KOPT-K1 (cell line): ENCODE results near the gene TEX11.

Experiments
- H3K27ac ChIP-seq: fragments of 200-600 bp; sonication (generic); 2 replicates; pipeline ENCODE4 v1.5.1; 2016; ENCODE audit warnings: antibody characterized with exemption, mild to moderate bottlenecking, low read depth, low read length; ENCODE audit not compliant: poor library complexity, severe bottlenecking
- H3K36me3 ChIP-seq: fragments of 200-600 bp; sonication (generic); 2 replicates; pipeline ENCODE4 v1.5.1; 2017; ENCODE audit warnings: antibody characterized with exemption, mild to moderate bottlenecking, low read length, moderate library complexity; ENCODE audit not compliant: insufficient read depth
- H3K9me3 ChIP-seq: fragments of 200-600 bp; sonication (generic); 2 replicates; pipeline ENCODE4 v1.5.1; 2017; ENCODE audit warnings: antibody characterized with exemption, low read length, mild to moderate bottlenecking; ENCODE audit not compliant: insufficient read depth, poor library complexity, severe bottlenecking

TEX11 gene

DNA sequence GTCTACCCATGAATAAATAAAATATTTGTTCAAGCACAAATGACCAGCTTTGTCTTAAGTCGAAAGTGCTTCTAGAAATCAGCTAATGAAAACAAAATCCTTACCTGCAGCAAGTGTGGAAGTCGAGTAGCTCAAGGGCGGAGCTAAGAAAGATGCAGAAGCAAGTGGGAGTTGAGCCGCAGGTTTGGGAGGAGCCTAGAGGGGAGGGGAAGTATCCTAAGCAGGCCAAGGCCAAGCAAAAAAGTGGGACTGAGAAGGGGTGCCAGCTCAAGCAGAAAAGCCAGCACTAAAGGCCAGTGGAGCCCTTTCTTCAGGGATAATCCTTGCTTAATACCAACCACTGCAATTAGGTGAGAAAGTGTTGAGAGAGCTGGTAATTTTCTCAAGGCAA is 403.1 kb downstream of the TEX11 start:
- Histone ChIP-seq H3K9me3 (no peaks in the 10 kb centered on the region), H3K27ac (no peak overlapping the region), H3K36me3 (peaks cover 20% of the 10 kb centered on the region)

DNA sequence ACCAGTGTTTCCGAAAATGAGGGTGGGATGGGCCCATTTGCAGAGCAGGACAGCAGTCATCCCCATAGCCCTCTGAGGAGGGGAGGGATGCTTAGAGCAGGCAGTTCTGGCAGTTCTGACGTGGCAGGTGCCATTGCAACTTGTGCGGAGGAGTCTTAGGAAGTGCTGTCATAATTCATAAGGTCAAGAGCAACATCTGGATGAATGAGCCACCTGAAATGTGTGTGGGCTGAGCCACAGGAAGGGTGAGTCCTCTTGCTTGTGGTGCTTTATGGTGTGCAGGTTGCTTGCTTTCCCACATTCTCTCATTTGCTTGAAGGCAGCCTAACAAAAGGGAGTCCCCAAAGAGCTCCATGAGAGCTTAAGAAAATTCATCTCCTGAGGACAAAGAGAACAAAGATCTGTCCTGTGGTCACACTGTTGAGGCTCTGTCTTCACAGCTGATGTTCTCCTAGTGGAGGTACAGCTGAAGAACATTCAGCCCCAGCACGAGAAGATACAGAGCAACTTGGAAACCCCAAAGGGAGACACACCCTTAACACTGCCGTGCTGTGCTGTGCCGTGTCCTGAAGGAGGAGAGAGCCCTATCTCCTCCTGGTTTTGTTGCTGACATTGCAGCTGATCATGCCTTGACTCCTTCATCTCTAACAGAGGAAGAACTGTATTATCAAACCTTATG is 403.6 kb downstream of the TEX11 start:
- Histone ChIP-seq H3K36me3 (peaks cover 26% of the 10 kb centered on the region), H3K9me3 (no peaks in the 10 kb centered on the region), H3K27ac (no peak overlapping the region)

DNA sequence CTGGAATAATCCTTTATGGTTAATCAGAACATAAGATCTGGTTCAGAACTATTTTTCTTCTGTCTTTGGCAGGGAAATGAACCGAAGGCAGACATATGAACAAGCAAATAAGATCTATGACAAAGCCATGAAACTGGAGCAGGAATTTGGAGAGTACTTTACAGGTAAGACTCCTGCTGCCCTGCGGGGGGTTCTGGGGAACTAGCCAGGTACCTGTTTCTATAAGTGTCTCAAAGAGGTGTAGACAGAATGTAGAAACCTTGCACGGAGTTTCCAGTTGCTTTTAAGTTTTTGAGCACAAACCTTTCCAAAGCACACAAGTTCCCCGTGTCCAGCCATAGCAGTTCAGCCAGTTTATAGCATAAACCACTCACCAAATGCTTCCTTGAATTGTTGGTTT is 407.7 kb downstream of the TEX11 start:
- H3K9me3 ChIP-seq = no peaks in the 10 kb centered on the region
- H3K27ac ChIP-seq = no peak overlapping the region
- peaks cover 54% of the 10 kb centered on the region for H3K36me3 ChIP-seq

- no peak overlapping the region for H3K27ac ChIP-seq
- H3K36me3 ChIP-seq = peaks cover 69% of the 10 kb centered on the region
- no peaks in the 10 kb centered on the region for H3K9me3 ChIP-seq
These were observed 410.4 kb downstream of the TEX11 start for GRCh38 chrX:70498129-70498528.

DNA sequence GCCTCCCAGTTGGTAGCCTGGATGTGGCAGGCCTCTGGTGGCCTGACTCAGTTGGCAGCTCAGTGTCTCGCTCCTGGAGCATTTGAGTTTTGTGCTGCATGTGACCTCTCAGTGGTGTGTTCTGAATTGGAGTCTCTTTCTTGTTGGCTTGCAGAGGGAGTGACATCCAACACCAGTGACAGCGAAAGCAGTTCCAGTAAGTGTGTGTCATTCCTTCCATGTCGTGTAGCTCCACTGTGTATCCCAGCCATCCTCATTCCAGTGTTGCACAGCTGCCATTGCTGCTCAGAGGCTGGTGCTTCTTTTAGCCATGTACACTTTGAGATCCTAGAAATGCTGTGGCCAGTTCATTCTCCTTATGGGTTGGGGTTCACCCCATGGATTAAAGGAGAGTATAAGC is 411.5 kb downstream of the TEX11 start:
- Histone ChIP-seq H3K9me3 (no peaks in the 10 kb centered on the region), H3K27ac (no peak overlapping the region), H3K36me3 (peaks cover 74% of the 10 kb centered on the region)

- H3K27ac ChIP-seq = no peak overlapping the region
- H3K9me3 ChIP-seq = no peaks in the 10 kb centered on the region
- peaks cover 73% of the 10 kb centered on the region for H3K36me3 ChIP-seq
These were observed 412.0 kb downstream of the TEX11 start for GRCh38 chrX:70496491-70496890.

GRCh38 chrX:70494441-70494840 is 414.1 kb downstream of the TEX11 start:
- Histone ChIP-seq H3K9me3 (no peaks in the 10 kb centered on the region), H3K36me3 (peaks cover 53% of the 10 kb centered on the region; the same call in 1 of the 2 replicates), H3K27ac (no peak overlapping the region)

GRCh38 chrX:70488856-70489255 is 419.7 kb downstream of the TEX11 start:
- H3K9me3 ChIP-seq = no peaks in the 10 kb centered on the region
- H3K36me3 ChIP-seq = peaks cover 27% of the 10 kb centered on the region; the same call in 1 of the 2 replicates

DNA sequence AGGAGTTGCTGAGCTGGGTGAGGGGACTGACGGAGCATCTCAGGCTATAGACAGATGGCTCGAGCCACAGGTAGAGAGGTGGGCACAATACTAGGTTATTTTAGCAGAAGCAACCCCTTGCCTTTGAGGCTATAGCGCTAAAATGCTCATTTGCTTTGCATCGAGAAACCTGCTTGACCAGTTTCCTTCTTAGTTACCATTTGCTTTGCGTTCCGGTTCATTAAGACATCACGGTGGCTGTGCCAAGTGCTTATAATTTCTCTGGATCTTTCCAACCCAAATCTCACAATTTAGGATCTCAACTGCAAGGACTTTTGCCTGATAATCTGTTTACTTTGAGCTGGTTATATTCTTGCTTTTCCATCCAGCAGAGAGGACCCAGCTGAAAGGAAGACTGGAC is 423.0 kb downstream of the TEX11 start:
- Histone ChIP-seq H3K36me3 (0 out of 2 replicates have a peak, but pooled peaks cover 23% of the 10 kb centered on the region), H3K9me3 (no peaks in the 10 kb centered on the region), H3K27ac (no peak overlapping the region)

More at GRCh38 chrX:70488856-70489255, 419.7 kb downstream of the TEX11 start:
- no peak overlapping the region for H3K27ac ChIP-seq

DNA sequence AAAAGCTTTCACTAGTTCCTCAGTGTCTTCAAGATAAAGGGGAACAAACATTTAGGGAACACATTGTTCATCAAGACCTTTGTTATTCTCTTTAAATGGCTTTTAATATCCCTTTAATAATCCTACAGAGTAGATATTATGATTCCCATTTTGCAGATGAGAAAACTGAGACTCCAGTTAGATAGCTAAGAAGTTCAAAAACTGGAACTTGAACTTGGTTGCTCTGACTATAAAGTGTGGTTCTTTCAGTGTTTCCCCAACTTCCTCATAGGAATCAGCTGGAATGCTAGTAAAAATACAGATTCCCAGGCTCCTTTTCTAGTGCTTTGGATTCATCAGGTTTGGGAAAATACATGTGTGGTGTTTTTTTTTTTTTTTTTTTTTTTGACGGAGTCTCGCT is 426.2 kb downstream of the TEX11 start:
- H3K9me3 ChIP-seq = no peaks in the 10 kb centered on the region
- 0 out of 2 replicates have a peak, but pooled peaks cover 26% of the 10 kb centered on the region for H3K36me3 ChIP-seq

GRCh38 chrX:70481471-70482270 is 426.8 kb downstream of the TEX11 start:
- Histone ChIP-seq H3K9me3 (no peaks in the 10 kb centered on the region), H3K27ac (no peak overlapping the region), H3K36me3 (0 out of 2 replicates have a peak, but pooled peaks cover 26% of the 10 kb centered on the region)

More for the DNA sequence above, 426.2 kb downstream of the TEX11 start:
- no peak overlapping the region for H3K27ac ChIP-seq

DNA sequence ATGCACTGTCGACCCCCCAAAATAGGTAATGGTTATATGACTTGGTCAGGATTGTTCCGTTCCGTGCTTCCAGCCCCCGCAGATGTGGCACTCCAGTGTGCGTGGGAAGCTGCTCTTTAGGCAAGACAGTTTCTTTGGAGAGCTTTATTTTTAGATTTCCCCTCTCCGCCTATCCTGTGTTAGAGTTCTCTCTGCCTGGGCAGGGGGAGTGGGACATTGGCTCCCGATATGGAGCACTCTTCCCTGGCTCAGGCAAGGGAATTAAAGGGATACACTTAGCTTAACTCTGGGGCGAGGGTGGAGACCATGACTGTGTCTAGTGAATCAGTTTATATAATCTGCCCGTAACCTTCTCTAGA is 427.9 kb downstream of the TEX11 start:
- H3K27ac ChIP-seq = no peak overlapping the region
- H3K36me3 ChIP-seq = 0 out of 2 replicates have a peak, but pooled peaks cover 20% of the 10 kb centered on the region
- H3K9me3 ChIP-seq = no peaks in the 10 kb centered on the region

DNA sequence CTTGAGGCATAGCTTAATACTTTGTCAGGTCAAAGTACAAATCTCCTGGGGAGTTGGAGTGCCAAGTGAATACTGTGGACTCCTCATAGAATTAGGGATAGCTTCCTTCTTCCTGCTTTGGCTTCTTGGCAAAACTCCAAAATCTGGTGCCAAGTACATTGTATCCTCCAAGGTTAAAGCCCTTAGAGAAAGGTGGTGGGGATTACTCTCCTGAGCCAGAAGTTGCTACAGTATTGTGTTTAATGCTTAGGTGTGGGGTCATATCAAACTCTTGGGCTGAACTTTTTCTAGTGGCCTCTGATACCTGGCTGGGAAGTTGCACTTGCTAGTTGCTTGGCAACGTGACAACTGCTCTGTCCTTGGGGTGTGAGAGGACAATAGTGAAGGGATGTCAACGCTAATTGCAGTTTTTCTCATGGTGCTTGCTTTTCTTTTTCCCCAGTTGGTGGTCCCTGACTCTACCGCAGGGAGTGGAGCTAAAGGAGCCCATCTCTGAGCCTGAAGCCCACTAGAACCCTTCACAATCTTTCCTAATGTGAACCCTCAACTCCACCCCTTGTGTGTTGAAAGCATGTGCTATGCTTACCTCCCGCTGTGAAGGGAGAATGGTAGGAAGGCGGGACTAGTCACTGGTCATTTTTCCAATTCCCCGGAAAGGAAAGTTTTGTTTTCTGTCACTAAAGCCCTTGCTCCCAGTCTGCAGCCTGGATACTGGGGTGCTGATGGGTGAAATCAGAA is 428.4 kb downstream of the TEX11 start:
- H3K9me3 ChIP-seq = no peaks in the 10 kb centered on the region
- 0 out of 2 replicates have a peak, but pooled peaks cover 20% of the 10 kb centered on the region for H3K36me3 ChIP-seq
- no peak overlapping the region for H3K27ac ChIP-seq

- Histone ChIP-seq H3K9me3 (no peaks in the 10 kb centered on the region), H3K36me3 (0 out of 2 replicates have a peak, but pooled peaks cover 20% of the 10 kb centered on the region), H3K27ac (no peak overlapping the region)
These were observed 429.1 kb downstream of the TEX11 start for GRCh38 chrX:70479247-70479921.
